ENCODE results near the gene OASL.
"Not testable (repeated sequence)": the region's sequence is repeated elsewhere in the genome, so short reads cannot be mapped to it uniquely, and the experiment has no call there.

DNA sequence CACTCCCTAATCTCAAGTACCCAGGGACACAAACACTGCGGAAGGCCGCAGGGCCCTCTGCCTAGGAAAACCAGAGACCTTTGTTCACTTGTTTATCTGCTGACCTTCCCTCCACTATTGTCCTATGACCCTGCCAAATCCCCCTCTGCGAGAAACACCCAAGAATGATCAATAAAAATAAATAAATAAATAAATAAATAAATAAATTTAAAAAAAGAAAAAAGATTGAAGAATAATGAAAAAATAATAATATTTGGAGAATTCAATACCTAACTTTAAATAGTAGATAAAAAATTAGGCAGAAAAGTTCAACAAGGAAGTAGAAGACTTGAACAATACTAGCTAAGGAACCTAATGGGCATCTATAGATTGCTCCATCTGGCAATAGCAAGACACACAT is 38.4 kb upstream of the OASL start:
- TF ChIP-seq, protein P1, sequence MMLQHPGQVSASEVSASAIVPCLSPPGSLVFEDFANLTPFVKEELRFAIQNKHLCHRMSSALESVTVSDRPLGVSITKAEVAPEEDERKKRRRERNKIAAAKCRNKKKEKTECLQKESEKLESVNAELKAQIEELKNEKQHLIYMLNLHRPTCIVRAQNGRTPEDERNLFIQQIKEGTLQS (IDR thresholded peaks at IDR 0.05; ENCODE audit: borderline replicate concordance, extremely low read depth, low read depth, low read length): not testable (repeated sequence)
- not testable (repeated sequence) for TF ChIP-seq POLR2AphosphoS5 (IDR thresholded peaks at IDR 0.05; ENCODE audit: low read length); ZNF24 (IDR thresholded peaks at IDR 0.05); TAF1 (IDR thresholded peaks at IDR 0.05; ENCODE audit: borderline replicate concordance, low read depth, low read length); FOS (IDR thresholded peaks at IDR 0.05; ENCODE audit: borderline replicate concordance, extremely low read depth, insufficient read length); EGR1 (IDR thresholded peaks at IDR 0.05; ENCODE audit: borderline replicate concordance in 1 of 2, low read depth in 2 of 2, low read length in 2 of 2); RFX5 (IDR thresholded peaks at IDR 0.05; ENCODE audit: low read depth, low read length); POLR2A (IDR thresholded peaks at IDR 0.05; ENCODE audit: low read depth, low read length); EZH2 (IDR thresholded peaks at IDR 0.05; ENCODE audit: borderline replicate concordance, control insufficient read depth, low read depth, low read length); KDM1A (IDR thresholded peaks at IDR 0.05; ENCODE audit: borderline replicate concordance); BRCA1 (IDR thresholded peaks at IDR 0.05; ENCODE audit: low read depth, low read length)
- TF ChIP-seq, protein P2, sequence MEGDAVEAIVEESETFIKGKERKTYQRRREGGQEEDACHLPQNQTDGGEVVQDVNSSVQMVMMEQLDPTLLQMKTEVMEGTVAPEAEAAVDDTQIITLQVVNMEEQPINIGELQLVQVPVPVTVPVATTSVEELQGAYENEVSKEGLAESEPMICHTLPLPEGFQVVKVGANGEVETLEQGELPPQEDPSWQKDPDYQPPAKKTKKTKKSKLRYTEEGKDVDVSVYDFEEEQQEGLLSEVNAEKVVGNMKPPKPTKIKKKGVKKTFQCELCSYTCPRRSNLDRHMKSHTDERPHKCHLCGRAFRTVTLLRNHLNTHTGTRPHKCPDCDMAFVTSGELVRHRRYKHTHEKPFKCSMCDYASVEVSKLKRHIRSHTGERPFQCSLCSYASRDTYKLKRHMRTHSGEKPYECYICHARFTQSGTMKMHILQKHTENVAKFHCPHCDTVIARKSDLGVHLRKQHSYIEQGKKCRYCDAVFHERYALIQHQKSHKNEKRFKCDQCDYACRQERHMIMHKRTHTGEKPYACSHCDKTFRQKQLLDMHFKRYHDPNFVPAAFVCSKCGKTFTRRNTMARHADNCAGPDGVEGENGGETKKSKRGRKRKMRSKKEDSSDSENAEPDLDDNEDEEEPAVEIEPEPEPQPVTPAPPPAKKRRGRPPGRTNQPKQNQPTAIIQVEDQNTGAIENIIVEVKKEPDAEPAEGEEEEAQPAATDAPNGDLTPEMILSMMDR (IDR thresholded peaks at IDR 0.05 in 2 of 3, conservative IDR thresholded peaks at IDR 0.05 in 1 of 3; ENCODE audit: control insufficient read depth in 2 of 3, extremely low read depth in 1 of 3, insufficient read depth in 1 of 3, low read depth in 3 of 3, low read length in 3 of 3): not testable (repeated sequence)
- TF ChIP-seq, protein P3, sequence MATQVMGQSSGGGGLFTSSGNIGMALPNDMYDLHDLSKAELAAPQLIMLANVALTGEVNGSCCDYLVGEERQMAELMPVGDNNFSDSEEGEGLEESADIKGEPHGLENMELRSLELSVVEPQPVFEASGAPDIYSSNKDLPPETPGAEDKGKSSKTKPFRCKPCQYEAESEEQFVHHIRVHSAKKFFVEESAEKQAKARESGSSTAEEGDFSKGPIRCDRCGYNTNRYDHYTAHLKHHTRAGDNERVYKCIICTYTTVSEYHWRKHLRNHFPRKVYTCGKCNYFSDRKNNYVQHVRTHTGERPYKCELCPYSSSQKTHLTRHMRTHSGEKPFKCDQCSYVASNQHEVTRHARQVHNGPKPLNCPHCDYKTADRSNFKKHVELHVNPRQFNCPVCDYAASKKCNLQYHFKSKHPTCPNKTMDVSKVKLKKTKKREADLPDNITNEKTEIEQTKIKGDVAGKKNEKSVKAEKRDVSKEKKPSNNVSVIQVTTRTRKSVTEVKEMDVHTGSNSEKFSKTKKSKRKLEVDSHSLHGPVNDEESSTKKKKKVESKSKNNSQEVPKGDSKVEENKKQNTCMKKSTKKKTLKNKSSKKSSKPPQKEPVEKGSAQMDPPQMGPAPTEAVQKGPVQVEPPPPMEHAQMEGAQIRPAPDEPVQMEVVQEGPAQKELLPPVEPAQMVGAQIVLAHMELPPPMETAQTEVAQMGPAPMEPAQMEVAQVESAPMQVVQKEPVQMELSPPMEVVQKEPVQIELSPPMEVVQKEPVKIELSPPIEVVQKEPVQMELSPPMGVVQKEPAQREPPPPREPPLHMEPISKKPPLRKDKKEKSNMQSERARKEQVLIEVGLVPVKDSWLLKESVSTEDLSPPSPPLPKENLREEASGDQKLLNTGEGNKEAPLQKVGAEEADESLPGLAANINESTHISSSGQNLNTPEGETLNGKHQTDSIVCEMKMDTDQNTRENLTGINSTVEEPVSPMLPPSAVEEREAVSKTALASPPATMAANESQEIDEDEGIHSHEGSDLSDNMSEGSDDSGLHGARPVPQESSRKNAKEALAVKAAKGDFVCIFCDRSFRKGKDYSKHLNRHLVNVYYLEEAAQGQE (IDR thresholded peaks at IDR 0.05; ENCODE audit: low read depth, low read length): not testable (repeated sequence)

Measured in GM12878 (cell line).